ENCODE data around the gene MDFI. TPM values are rescaled to one million over a fixed set of nuclear protein-coding genes. Genes with fewer than 3 reads are reported as not detected.
A peak's percentile ranks its signal among the peaks of the same experiment; 100 is the strongest.

MDFI gene
- total RNA-seq, 2 experiments from 2014 or later, result not detected

GRCh38 chr6:41622206-41622988, 15.9 kb upstream of the MDFI start:
- H3K27ac Mint-ChIP-seq, result no peak overlapping the region
- peaks cover 6% of the 10 kb centered on the region for H3K27me3 Mint-ChIP-seq
- H3K4me1 Mint-ChIP-seq, result peaks cover 10% of the 10 kb centered on the region
- H3K9me3 Mint-ChIP-seq (ENCODE audit: low read depth), result peaks cover 6% of the 10 kb centered on the region
- H3K36me3 Mint-ChIP-seq (ENCODE audit: low read depth), result peaks cover 2% of the 10 kb centered on the region
- DNase-seq, result no peak
- no peak for ATAC-seq
- no peak overlapping the region for H3K4me3 Mint-ChIP-seq
- intact Hi-C loops (cut with DNase I, micrococcal nuclease), result no loop called here
- CTCF ChIA-PET, result interaction anchor here (0.7 to 1.2 kb wide), 2 partner anchors 12 to 326 kb away, joined by 3 read pairs; no protein-coding TSS in a partner anchor
- POLR2A ChIA-PET, result no interaction called here

- Mint-ChIP-seq H3K4me3 (no peak overlapping the region), H3K4me1 (peaks cover 10% of the 10 kb centered on the region), H3K27ac (no peak overlapping the region), H3K36me3 (ENCODE audit: low read depth) (peaks cover 2% of the 10 kb centered on the region), H3K27me3 (peaks cover 6% of the 10 kb centered on the region), H3K9me3 (ENCODE audit: low read depth) (peaks cover 6% of the 10 kb centered on the region)
- no peak for DNase-seq
- CTCF ChIA-PET, result interaction anchor here (0.5 kb wide), 1 partner anchor 38 kb away, joined by 3 read pairs; no protein-coding TSS in a partner anchor
- intact Hi-C loops (cut with DNase I, micrococcal nuclease), result no loop called here
- POLR2A ChIA-PET, result no interaction called here
- ATAC-seq, result no peak
Measured at GRCh38 chr6:41623330-41623729, 14.9 kb upstream of the MDFI start.

- H3K27ac Mint-ChIP-seq, result no peak overlapping the region
- intact Hi-C loops (cut with DNase I, micrococcal nuclease), result no loop called here
- H3K4me3 Mint-ChIP-seq, result no peak overlapping the region
- ChIA-PET CTCF (interaction anchor here (0.8 kb wide), 1 partner anchor 52 kb away, joined by 3 read pairs; no protein-coding TSS in a partner anchor), POLR2A (no interaction called here)
- DNase-seq (no peak), ATAC-seq (no peak)
- peaks cover 2% of the 10 kb centered on the region for H3K36me3 Mint-ChIP-seq (ENCODE audit: low read depth)
- H3K9me3 Mint-ChIP-seq (ENCODE audit: low read depth), result peaks cover 6% of the 10 kb centered on the region
- H3K27me3 Mint-ChIP-seq, result peaks cover 5% of the 10 kb centered on the region
- peaks cover 10% of the 10 kb centered on the region for H3K4me1 Mint-ChIP-seq
Measured at GRCh38 chr6:41624621-41625380, 13.5 kb upstream of the MDFI start.

- Mint-ChIP-seq H3K4me3 (no peak overlapping the region), H3K36me3 (ENCODE audit: low read depth) (peaks cover 2% of the 10 kb centered on the region), H3K4me1 (peaks cover 10% of the 10 kb centered on the region), H3K9me3 (ENCODE audit: low read depth) (peaks cover 6% of the 10 kb centered on the region), H3K27me3 (peaks cover 5% of the 10 kb centered on the region), H3K27ac (no peak overlapping the region)
- DNase-seq (no peak), ATAC-seq (no peak)
- intact Hi-C loops (cut with DNase I, micrococcal nuclease), result no loop called here
- POLR2A ChIA-PET, result no interaction called here
- CTCF ChIA-PET, result interaction anchor here (1.0 kb wide), 1 partner anchor 33 kb away, joined by 3 read pairs; no protein-coding TSS in a partner anchor
Measured at GRCh38 chr6:41625442-41625841, 12.8 kb upstream of the MDFI start.

GRCh38 chr6:41626022-41626421, 12.2 kb upstream of the MDFI start:
- ChIA-PET CTCF (interaction anchor here (0.6 to 1.2 kb wide), 4 partner anchors 20 to 51 kb away, joined by 3 to 4 read pairs (median 4); no protein-coding TSS in a partner anchor), POLR2A (no interaction called here)
- ATAC-seq, result no peak
- Mint-ChIP-seq H3K27ac (no peak overlapping the region), H3K36me3 (ENCODE audit: low read depth) (peaks cover 2% of the 10 kb centered on the region), H3K4me3 (no peak overlapping the region), H3K4me1 (peaks cover 10% of the 10 kb centered on the region), H3K9me3 (ENCODE audit: low read depth) (peaks cover 6% of the 10 kb centered on the region), H3K27me3 (peaks cover 5% of the 10 kb centered on the region)
- no peak for DNase-seq
- intact Hi-C loops (cut with DNase I, micrococcal nuclease), result no loop called here

- ChIA-PET POLR2A (interaction anchor here (0.6 kb wide), 1 partner anchor 337 kb away, joined by 7 read pairs; no protein-coding TSS in a partner anchor), CTCF (interaction anchor here (0.7 to 1.2 kb wide), 2 partner anchors 21 to 1085 kb away, joined by 3 to 4 read pairs; no protein-coding TSS in a partner anchor)
- peaks cover 10% of the 10 kb centered on the region for H3K4me1 Mint-ChIP-seq
- intact Hi-C loops (cut with DNase I, micrococcal nuclease), result no loop called here
- DNase-seq (no peak), ATAC-seq (peak; percentile 61)
- H3K36me3 Mint-ChIP-seq (ENCODE audit: low read depth), result no peaks in the 10 kb centered on the region
- no peaks in the 10 kb centered on the region for H3K9me3 Mint-ChIP-seq (ENCODE audit: low read depth)
- H3K27me3 Mint-ChIP-seq, result peaks cover 3% of the 10 kb centered on the region
- H3K27ac Mint-ChIP-seq, result no peak overlapping the region
- H3K4me3 Mint-ChIP-seq, result no peak overlapping the region
Measured at GRCh38 chr6:41626917-41627316, 11.4 kb upstream of the MDFI start.

GRCh38 chr6:41629128-41629527, 9.1 kb upstream of the MDFI start:
- intact Hi-C loops (cut with DNase I, micrococcal nuclease), result no loop called here
- no peak for ATAC-seq
- H3K4me3 Mint-ChIP-seq, result no peak overlapping the region
- peaks cover 3% of the 10 kb centered on the region for H3K27me3 Mint-ChIP-seq
- ChIA-PET CTCF (no interaction called here), POLR2A (no interaction called here)
- H3K36me3 Mint-ChIP-seq (ENCODE audit: low read depth), result no peaks in the 10 kb centered on the region
- peaks cover 10% of the 10 kb centered on the region for H3K4me1 Mint-ChIP-seq
- H3K9me3 Mint-ChIP-seq (ENCODE audit: low read depth), result no peaks in the 10 kb centered on the region
- H3K27ac Mint-ChIP-seq, result no peak overlapping the region
- DNase-seq, result no peak

GRCh38 chr6:41630069-41630468, 8.2 kb upstream of the MDFI start:
- CTCF ChIA-PET, result interaction anchor here (0.6 kb wide), 1 partner anchor 531 kb away, joined by 4 read pairs; no protein-coding TSS in a partner anchor
- ATAC-seq, result no peak
- intact Hi-C loops (cut with DNase I, micrococcal nuclease), result no loop called here
- Mint-ChIP-seq H3K4me1 (peaks cover 8% of the 10 kb centered on the region), H3K9me3 (ENCODE audit: low read depth) (no peaks in the 10 kb centered on the region), H3K27me3 (peaks cover 3% of the 10 kb centered on the region), H3K27ac (no peak overlapping the region), H3K36me3 (ENCODE audit: low read depth) (no peaks in the 10 kb centered on the region), H3K4me3 (no peak overlapping the region)
- POLR2A ChIA-PET, result interaction anchor here (0.6 kb wide), 1 partner anchor 74 kb away, joined by 11 read pairs; no protein-coding TSS in a partner anchor
- DNase-seq, result no peak

- no peak for ATAC-seq
- intact Hi-C loops (cut with DNase I, micrococcal nuclease), result no loop called here
- Mint-ChIP-seq H3K4me1 (no peaks in the 10 kb centered on the region), H3K27me3 (peaks cover 8% of the 10 kb centered on the region), H3K4me3 (no peak overlapping the region), H3K27ac (no peak overlapping the region), H3K9me3 (ENCODE audit: low read depth) (no peaks in the 10 kb centered on the region), H3K36me3 (ENCODE audit: low read depth) (no peaks in the 10 kb centered on the region)
- ChIA-PET POLR2A (interaction anchor here (0.6 kb wide), 1 partner anchor 73 kb away, joined by 11 read pairs; no protein-coding TSS in a partner anchor), CTCF (no interaction called here)
- no peak for DNase-seq
Measured at GRCh38 chr6:41630946-41631345, 7.3 kb upstream of the MDFI start.

GRCh38 chr6:41633056-41633634, 5.1 kb upstream of the MDFI start:
- no peaks in the 10 kb centered on the region for H3K9me3 Mint-ChIP-seq (ENCODE audit: low read depth)
- no peak for ATAC-seq
- intact Hi-C loops (cut with DNase I, micrococcal nuclease), result no loop called here
- no peak overlapping the region for H3K4me3 Mint-ChIP-seq
- H3K4me1 Mint-ChIP-seq, result peaks cover 6% of the 10 kb centered on the region
- ChIA-PET CTCF (interaction anchor here (0.6 kb wide), 1 partner anchor 59 kb away, joined by 3 read pairs; no protein-coding TSS in a partner anchor), POLR2A (interaction anchor here (0.7 kb wide), 1 partner anchor 295 kb away, joined by 4 read pairs; no protein-coding TSS in a partner anchor)
- H3K27me3 Mint-ChIP-seq, result peaks cover 20% of the 10 kb centered on the region
- no peak overlapping the region for H3K27ac Mint-ChIP-seq
- no peaks in the 10 kb centered on the region for H3K36me3 Mint-ChIP-seq (ENCODE audit: low read depth)
- no peak for DNase-seq

GRCh38 chr6:41634657-41635056, 3.6 kb upstream of the MDFI start:
- ChIA-PET CTCF (interaction anchor here (1.5 kb wide), 1 partner anchor 46 kb away, joined by 3 read pairs; no protein-coding TSS in a partner anchor), POLR2A (no interaction called here)
- peaks cover 28% of the 10 kb centered on the region for H3K27me3 Mint-ChIP-seq
- no peaks in the 10 kb centered on the region for H3K36me3 Mint-ChIP-seq (ENCODE audit: low read depth)
- ATAC-seq (no peak), DNase-seq (no peak)
- peaks cover 6% of the 10 kb centered on the region for H3K4me1 Mint-ChIP-seq
- no peak overlapping the region for H3K27ac Mint-ChIP-seq
- intact Hi-C loops (cut with DNase I, micrococcal nuclease), result no loop called here
- H3K9me3 Mint-ChIP-seq (ENCODE audit: low read depth), result no peaks in the 10 kb centered on the region
- no peak overlapping the region for H3K4me3 Mint-ChIP-seq

Measured in activated CD4-positive, alpha-beta T cell treated with anti-CD3 and anti-CD28 coated beads for 36 hours (primary cell).